Neural progenitor cell (in vitro differentiated cells): ENCODE measurements around the gene PPM1B.

ENCODE experiments used
- CTCF ChIP-seq: fragments of 200-600 bp; sonication (generic); IDR thresholded peaks from 2 replicates; pipeline ENCODE4 v1.5.1; 2017; ENCODE audit warnings: antibody characterized with exemption, mild to moderate bottlenecking
- EZH2phosphoT487 ChIP-seq: fragments of 200-600 bp; sonication (generic); IDR thresholded peaks from 2 replicates; pipeline ENCODE4 v1.6.1; 2017; ENCODE audit warnings: antibody characterized with exemption

DNA sequence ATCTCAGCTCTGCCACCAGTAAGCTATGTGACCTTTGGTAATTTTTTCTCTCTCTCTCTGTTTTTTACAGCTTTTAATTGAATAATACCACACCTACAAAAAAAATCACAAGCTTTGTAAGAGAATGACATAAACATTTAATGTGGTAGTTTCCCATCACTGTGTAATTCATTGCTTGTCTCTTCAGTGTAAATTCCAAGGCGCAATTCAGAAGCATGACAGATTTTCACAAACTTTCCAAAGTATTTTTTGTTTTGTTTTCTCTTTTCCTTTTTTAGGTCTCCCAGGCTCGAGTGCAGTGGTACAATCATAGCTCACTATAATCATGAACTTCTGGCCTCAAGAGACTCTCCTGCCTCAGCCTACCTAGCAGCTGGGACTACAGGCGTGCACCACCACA is 25.0 kb upstream of the PPM1B start:
- TF ChIP-seq EZH2phosphoT487 (no peak), CTCF (no peak)
